H1 (cell line): ENCODE data around the gene ARPC2. TPM values are rescaled to one million over a fixed set of nuclear protein-coding genes. Genes with fewer than 3 reads are reported as not detected.

ENCODE experiments used
- CTCF ChIA-PET: fragments of 300-600 bp; sonication (Branson Sonifier 250); formaldehyde crosslinking; loops from one replicate; lab custom pipeline; 2021; ENCODE audit not compliant: partially characterized antibody; lab: Charles Lee
- POLR2A ChIA-PET: fragments of 300-600 bp; sonication (Branson Sonifier 250); formaldehyde crosslinking; loops from one replicate; lab custom pipeline; 2021; ENCODE audit warnings: inconsistent platforms; ENCODE audit not compliant: partially characterized antibody; lab: Charles Lee
- DNase-seq, 2 experiments: peaks; one replicate each; pipeline versions ENCODE4 v3.0.0 to v3.0.0-alpha.2; 2010 to 2022; ENCODE audit warnings: low spot score in 2 of 2, low read depth in 1 of 2, mixed read lengths in 1 of 2
- FAIRE-seq: peaks from 2 replicates; lab custom pipeline; 2011; peaks lifted over from hg19 to GRCh38; lab: Jason Lieb, UNC
- H2AFZ ChIP-seq: 2 replicates; pipeline ENCODE4 v1.8.1; 2012; ENCODE audit warnings: low read length, inconsistent platforms
- H2AK5ac ChIP-seq: 2 replicates; pipeline ENCODE4 v1.6.1; 2013; ENCODE audit warnings: low read depth, low read length
- H2BK120ac ChIP-seq: replicated peaks from 2 replicates; pipeline ENCODE3; 2013; ENCODE audit warnings: low read depth, low read length, inconsistent platforms
- H2BK12ac ChIP-seq: 2 replicates; pipeline ENCODE4 v1.6.1; 2013; ENCODE audit warnings: low read depth, low read length
- H2BK15ac ChIP-seq: 2 replicates; pipeline ENCODE4 v1.6.1; 2013; ENCODE audit warnings: low read length
- H2BK20ac ChIP-seq: 2 replicates; pipeline ENCODE4 v1.6.1; 2013; ENCODE audit warnings: low read length
- H2BK5ac ChIP-seq: 2 replicates; pipeline ENCODE4 v1.6.1; 2013; ENCODE audit warnings: low read depth, low read length
- H3K14ac ChIP-seq: 2 replicates; pipeline ENCODE4 v1.6.1; 2013; ENCODE audit warnings: inconsistent platforms; ENCODE audit not compliant: insufficient read length
- H3K18ac ChIP-seq: 2 replicates; pipeline ENCODE4 v1.6.1; 2013; ENCODE audit warnings: low read length; ENCODE audit errors: extremely low read depth
- H3K23ac ChIP-seq: 2 replicates; pipeline ENCODE4 v1.6.1; 2013; ENCODE audit warnings: inconsistent platforms; ENCODE audit not compliant: insufficient read length
- H3K23me2 ChIP-seq: 2 replicates; pipeline ENCODE4 v1.6.1; 2013; ENCODE audit warnings: low read depth, low read length
- H3K27ac ChIP-seq: 2 replicates; pipeline ENCODE4 v1.6.1; 2011; ENCODE audit warnings: low read depth, low read length, inconsistent platforms
- H3K27me3 ChIP-seq, 4 experiments: replicated peaks in 1 of 4; 1 replicate in 1 of 4; 2 replicates in 3 of 4; pipeline versions ENCODE4 v1.6.1 to v1.8.1; 2011 to 2013; ENCODE audit warnings: low read length in 3 of 4, mild to moderate bottlenecking in 3 of 4, inconsistent platforms in 2 of 4, mixed read lengths in 2 of 4, moderate library complexity in 1 of 4; ENCODE audit not compliant: control insufficient read depth in 3 of 4, insufficient read depth in 3 of 4; ENCODE audit errors: extremely low read depth in 1 of 4
- H3K36me3 ChIP-seq, 4 experiments: 2 replicates each; pipeline versions ENCODE4 v1.6.1 to v1.8.1; 2011 to 2013; ENCODE audit warnings: mild to moderate bottlenecking in 4 of 4, low read length in 3 of 4, moderate library complexity in 2 of 4, control low read depth in 1 of 4, inconsistent platforms in 1 of 4; ENCODE audit not compliant: insufficient read depth in 4 of 4, control insufficient read depth in 2 of 4
- H3K4ac ChIP-seq: replicated peaks from 2 replicates; pipeline ENCODE3; 2013; ENCODE audit warnings: low read length, low read depth, mixed read lengths, inconsistent platforms; ENCODE audit not compliant: insufficient read length
- H3K4me1 ChIP-seq, 4 experiments: replicated peaks in 1 of 4; 1 replicate in 1 of 4; 2 replicates in 3 of 4; pipeline versions ENCODE4 v1.6.1 to v1.8.1; 2011 to 2013; ENCODE audit warnings: low read length in 3 of 4, inconsistent platforms in 2 of 4, mixed read lengths in 1 of 4; ENCODE audit not compliant: insufficient read depth in 4 of 4, control insufficient read depth in 3 of 4
- H3K4me2 ChIP-seq, 2 experiments: 2 replicates each; pipeline versions ENCODE4 v1.6.1 to v1.8.1; 2011 to 2013; ENCODE audit warnings: low read depth in 2 of 2, low read length in 2 of 2, control low read depth in 1 of 2, inconsistent platforms in 1 of 2, mild to moderate bottlenecking in 1 of 2; ENCODE audit not compliant: insufficient read depth in 1 of 2
- H3K4me3 ChIP-seq, 4 experiments: fragments of 200-600, 300-600 bp in 1 of 4; sonication (generic), shearing (Covaris generic), sonication (Bioruptor Twin) in 1 of 4; 2 replicates each; pipeline versions ENCODE4 v1.5.1 to v1.8.1; 2011 to 2016; ENCODE audit warnings: low read length in 4 of 4, low read depth in 3 of 4, control low read depth in 2 of 4, inconsistent platforms in 2 of 4, mild to moderate bottlenecking in 2 of 4, mixed read lengths in 1 of 4, moderate library complexity in 1 of 4; ENCODE audit not compliant: insufficient read depth in 2 of 4; ENCODE audit errors: extremely low read depth in 1 of 4
- H3K56ac ChIP-seq: replicated peaks from 2 replicates; pipeline ENCODE3; 2013; ENCODE audit warnings: low read depth, mild to moderate bottlenecking, mixed read lengths, low read length, inconsistent platforms; ENCODE audit not compliant: insufficient read length
- H3K79me1 ChIP-seq: 2 replicates; pipeline ENCODE4 v1.6.1; 2013; ENCODE audit warnings: low read depth, low read length, control low read depth
- H3K79me2 ChIP-seq, 2 experiments: 2 replicates each; pipeline versions ENCODE4 v1.6.1 to v1.8.1; 2012 to 2013; ENCODE audit warnings: low read length in 2 of 2, mild to moderate bottlenecking in 2 of 2, inconsistent platforms in 1 of 2; ENCODE audit not compliant: insufficient read depth in 2 of 2, control insufficient read depth in 1 of 2
- H3K9ac ChIP-seq, 4 experiments: replicated peaks in 1 of 4; 1 replicate in 1 of 4; 2 replicates in 3 of 4; pipeline versions ENCODE4 v1.6.1 to v1.8.1; 2011 to 2013; ENCODE audit warnings: low read depth in 3 of 4, low read length in 3 of 4, control low read depth in 2 of 4, mild to moderate bottlenecking in 2 of 4, moderate library complexity in 2 of 4, inconsistent platforms in 1 of 4; ENCODE audit errors: extremely low read depth in 1 of 4
- H3K9me3 ChIP-seq, 2 experiments: 2 replicates each; pipeline versions ENCODE4 v1.6.1 to v1.8.1; 2012 to 2013; ENCODE audit warnings: mild to moderate bottlenecking in 2 of 2, moderate library complexity in 2 of 2, control low read depth in 1 of 2, inconsistent platforms in 1 of 2, low read depth in 1 of 2, low read length in 1 of 2, mixed read lengths in 1 of 2; ENCODE audit not compliant: insufficient read depth in 2 of 2
- H4K20me1 ChIP-seq, 2 experiments: replicated peaks in 1 of 2; 2 replicates each; pipeline versions ENCODE3 to v1.8.1; 2011 to 2013; ENCODE audit warnings: inconsistent platforms in 2 of 2, low read length in 2 of 2, mild to moderate bottlenecking in 1 of 2; ENCODE audit not compliant: insufficient read depth in 2 of 2, control insufficient read depth in 1 of 2
- H4K5ac ChIP-seq: 2 replicates; pipeline ENCODE4 v1.6.1; 2013; ENCODE audit warnings: low read length, low read depth, mixed read lengths, inconsistent platforms; ENCODE audit not compliant: insufficient read length
- H4K8ac ChIP-seq: 2 replicates; pipeline ENCODE4 v1.8.0; 2013; ENCODE audit warnings: mild to moderate bottlenecking, moderate library complexity, low read length, inconsistent platforms; ENCODE audit not compliant: insufficient read depth; ENCODE audit errors: extremely low read depth
- H4K91ac ChIP-seq: replicated peaks from 2 replicates; pipeline ENCODE3; 2013; ENCODE audit warnings: low read length, mixed read lengths, inconsistent platforms; ENCODE audit not compliant: insufficient read length
- ATF2 ChIP-seq: IDR thresholded peaks from 2 replicates; pipeline ENCODE4 v1.6.1; 2012; ENCODE audit warnings: low read length, inconsistent platforms
- CBX5 ChIP-seq: fragments of 300-800, 300-1000 bp; sonication (generic); IDR thresholded peaks from 2 replicates; pipeline ENCODE4 v1.7.1; 2016; ENCODE audit warnings: antibody characterized with exemption, low read length, low read depth
- CREB1 ChIP-seq: IDR thresholded peaks from 2 replicates; pipeline ENCODE4 v1.6.1; 2012; ENCODE audit warnings: inconsistent platforms
- EZH2 ChIP-seq: fragments of 200-600 bp; sonication (generic); IDR thresholded peaks from 2 replicates; pipeline ENCODE4 v1.7.1; 2012; ENCODE audit warnings: low read depth, mild to moderate bottlenecking, moderate library complexity, low read length, inconsistent platforms; ENCODE audit not compliant: severe bottlenecking
- GTF2F1 ChIP-seq: IDR thresholded peaks from 2 replicates; pipeline ENCODE4 v1.6.1; 2012; ENCODE audit warnings: low read depth, low read length, improper control_type of control experiment, borderline replicate concordance
- KDM5A ChIP-seq: fragments of 200-600 bp; IDR thresholded peaks from 2 replicates; pipeline ENCODE4 v1.7.1; 2012; ENCODE audit warnings: mild to moderate bottlenecking, low read length, inconsistent platforms, mixed read lengths
- NANOG ChIP-seq: IDR thresholded peaks from 2 replicates; pipeline ENCODE4 v1.6.1; 2011; ENCODE audit warnings: low read length, low read depth, mild to moderate bottlenecking, inconsistent platforms; ENCODE audit not compliant: insufficient read depth, poor library complexity, severe bottlenecking
- PHF8 ChIP-seq: fragments of 200-600 bp; sonication (generic); conservative IDR thresholded peaks from 2 replicates; pipeline ENCODE4 v1.7.1; 2012; ENCODE audit warnings: low read depth, mild to moderate bottlenecking, inconsistent platforms, low read length, moderate library complexity
- POLR2AphosphoS5 ChIP-seq: IDR thresholded peaks from 2 replicates; pipeline ENCODE4 v1.6.1; 2011; ENCODE audit warnings: low read depth, low read length
- SIX5 ChIP-seq: IDR thresholded peaks from 2 replicates; pipeline ENCODE4 v1.6.1; 2011; ENCODE audit warnings: mild to moderate bottlenecking, low read depth, low read length
- SP2 ChIP-seq: IDR thresholded peaks from 2 replicates; pipeline ENCODE4 v1.6.1; 2012; ENCODE audit warnings: mild to moderate bottlenecking, low read length, inconsistent platforms
- SP4 ChIP-seq: IDR thresholded peaks from 2 replicates; pipeline ENCODE4 v1.6.1; 2012; ENCODE audit warnings: low read length, inconsistent platforms
- SRF ChIP-seq: IDR thresholded peaks from 2 replicates; pipeline ENCODE4 v1.6.1; 2011; ENCODE audit warnings: mild to moderate bottlenecking, low read depth, low read length, moderate library complexity
- WGBS, 2 experiments: shearing (Covaris generic) in 1 of 2; methylation state at CpG; one replicate each; pipeline versions ENCODE4 v1.1.6 to v1.1.7; 2013 to 2015; ENCODE audit warnings: low lambda C conversion rate in 2 of 2, mixed read lengths in 2 of 2, inconsistent platforms in 1 of 2, low coverage in 1 of 2, missing lambda C conversion rate in 1 of 2; ENCODE audit not compliant: insufficient replicate concordance in 2 of 2, insufficient coverage in 1 of 2, insufficient read length in 1 of 2; ENCODE audit errors: extremely low coverage in 1 of 2, missing lambda C conversion rate in 1 of 2; 5-methylcytosine and 5-hydroxymethylcytosine counted together
- polyA plus RNA-seq, 7 experiments: library from polyadenylated mRNA; depleted of rRNA in 3 of 7; stranded (reverse) in 5 of 7; unstranded in 2 of 7; fragments of >200 nt in 5 of 7; fragments of 200-250 nt in 2 of 7; gene quantifications; 1 replicate in 5 of 7; 2 replicates in 1 of 7; 4 replicates in 1 of 7; pipeline versions ENCODE4 v1.2.1 to v1.2.3, GENCODE V29; 2011 to 2013; ENCODE audit warnings: missing spikeins in 2 of 7, mixed read lengths in 2 of 7
- total RNA-seq: library from RNA; stranded (reverse); fragmentation: NEBNext Ultra II Directional; extraction: Animal tissue kit (Norgen Biotek cat#: 25700); gene quantifications from 2 replicates; pipeline ENCODE4 v1.2.1, GENCODE V29; 2021

The ARPC2 gene
- total and polyA plus RNA-seq, 2 of the 8 experiments (the other 6 are each of a cell fraction or from before 2014, with no cell fraction given), result 174 to 195 TPM

DNA sequence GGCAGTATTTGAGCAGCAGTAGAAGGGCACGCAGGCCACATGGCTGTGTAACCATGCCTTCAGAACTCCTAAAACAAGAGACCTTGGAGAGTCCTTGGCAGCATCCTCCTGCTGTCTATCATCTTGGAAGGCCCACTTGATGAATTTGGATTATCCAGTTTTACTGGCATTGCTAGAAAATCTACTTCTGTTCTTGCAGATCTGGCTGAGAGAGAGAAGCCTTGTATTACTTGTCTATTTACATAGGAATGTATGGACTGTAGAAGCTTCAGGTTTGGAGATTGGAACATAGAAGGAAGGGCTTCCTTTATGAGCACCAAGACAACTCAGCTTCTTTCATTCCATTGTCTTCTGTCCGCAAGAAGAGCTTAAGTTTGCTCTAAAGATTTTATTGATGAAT, 27.7 kb downstream of the ARPC2 start:
- no peak overlapping the region for H3K4ac ChIP-seq
- H3K14ac ChIP-seq, result no peak overlapping the region
- H3K79me1 ChIP-seq, result no peaks in the 10 kb centered on the region
- H3K36me3 ChIP-seq, result peaks cover 36 to 82% (median 63%) of the 10 kb centered on the region in 4 experiments
- H4K8ac ChIP-seq, result no peak overlapping the region
- H2BK120ac ChIP-seq, result no peak overlapping the region
- FAIRE-seq (no peak), DNase-seq (no peak)
- WGBS, 2 experiments, result 100% methylated on average over 2 of the region's 2 CpGs; no CpG with 5 or more reads in 1 of the 2 experiments
- H3K18ac ChIP-seq, result no peak overlapping the region
- no peak overlapping the region for H3K4me3 ChIP-seq
- no peak overlapping the region for H2AFZ ChIP-seq
- ChIA-PET POLR2A (interaction anchor here (0.8 to 1.2 kb wide), 4 partner anchors 8 to 23 kb away, joined by 3 read pairs; no protein-coding TSS in a partner anchor), CTCF (interaction anchor here (0.6 to 5.8 kb wide), 5 partner anchors 13 to 221 kb away, joined by 3 to 25 read pairs (median 6); no protein-coding TSS in a partner anchor)
- H3K27ac ChIP-seq, result no peak overlapping the region
- H3K9ac ChIP-seq, result no peak overlapping the region
- no peaks in the 10 kb centered on the region for H3K23me2 ChIP-seq
- no peak overlapping the region for H2BK5ac ChIP-seq
- no peak overlapping the region for H4K91ac ChIP-seq
- no peaks in the 10 kb centered on the region for H3K4me1 ChIP-seq
- H3K56ac ChIP-seq, result no peak overlapping the region
- no peak overlapping the region for H2BK20ac ChIP-seq
- no peaks in the 10 kb centered on the region for H3K79me2 ChIP-seq
- H2BK15ac ChIP-seq, result no peak overlapping the region
- no peak overlapping the region for H2BK12ac ChIP-seq
- H4K5ac ChIP-seq, result no peak overlapping the region
- no peaks in the 10 kb centered on the region for H3K9me3 ChIP-seq
- H3K23ac ChIP-seq, result no peak overlapping the region
- H3K27me3 ChIP-seq, result no peaks in the 10 kb centered on the region
- H2AK5ac ChIP-seq, result no peak overlapping the region
- no peak overlapping the region for H3K4me2 ChIP-seq
- H4K20me1 ChIP-seq, result no peaks in the 10 kb centered on the region
- TF ChIP-seq GTF2F1 (no peak), KDM5A (no peak), NANOG (no peak), POLR2AphosphoS5 (no peak), SRF (no peak), CREB1 (no peak), PHF8 (no peak), EZH2 (no peak), ATF2 (no peak), CBX5 (no peak), SIX5 (no peak), SP4 (no peak), SP2 (no peak)
